Tibial nerve (tissue), 4 donors: ENCODE data around the gene LTO1. TPM values are rescaled to one million over a fixed set of nuclear protein-coding genes. Genes with fewer than 3 reads are reported as not detected.

Experiments
- DNase-seq, 2 donors: peaks; one replicate each; pipeline ENCODE4 v3.0.0-alpha.2; 2019; ENCODE audit warnings: low spot score in 2 of 2
- H3K27ac ChIP-seq, 4 donors: fragments of 200-600 bp; sonication (generic) in 3 of 4; one replicate each; pipeline ENCODE4 v1.5.1; 2017 to 2019; ENCODE audit warnings: mild to moderate bottlenecking in 1 of 4
- H3K27me3 ChIP-seq, 2 donors: fragments of 200-600 bp; sonication (generic) in 1 of 2; one replicate each; pipeline versions ENCODE4 v1.5.1 to v1.6.0; 2017 to 2019
- H3K36me3 ChIP-seq, 3 donors: fragments of 200-600 bp; sonication (generic); one replicate each; pipeline ENCODE4 v1.5.1; 2018 to 2019
- H3K4me1 ChIP-seq, 4 donors: fragments of 200-600 bp; sonication (generic) in 3 of 4; one replicate each; pipeline ENCODE4 v1.5.1; 2017 to 2019
- H3K4me3 ChIP-seq, 4 donors: fragments of 200-600 bp; sonication (generic) in 3 of 4; one replicate each; pipeline ENCODE4 v1.5.1; 2017 to 2019; ENCODE audit warnings: mild to moderate bottlenecking in 1 of 4, moderate library complexity in 1 of 4
- H3K9me3 ChIP-seq, 4 donors: fragments of 200-600 bp; sonication (generic) in 3 of 4; one replicate each; pipeline ENCODE4 v1.5.1; 2017 to 2019
- EP300 ChIP-seq, 2 donors: sonication (generic); formaldehyde crosslinking; IDR thresholded peaks; one replicate each; pipeline ENCODE4 v1.6.1; 2017; ENCODE audit warnings: antibody characterized with exemption in 2 of 2, mild to moderate bottlenecking in 1 of 2
- POLR2A ChIP-seq, 2 donors: fragments of 450-650 bp; IDR thresholded peaks; one replicate each; pipeline ENCODE4 v1.6.1; 2017; ENCODE audit warnings: antibody characterized with exemption in 2 of 2, mild to moderate bottlenecking in 2 of 2, moderate library complexity in 2 of 2
- WGBS, 2 donors: methylation state at CpG; one replicate each; pipeline ENCODE4 v1.1.5; 2018; 5-methylcytosine and 5-hydroxymethylcytosine counted together
- total RNA-seq, 4 donors: library from RNA; depleted of rRNA; stranded (reverse); fragments of >200 nt; gene quantifications; one replicate each; pipeline ENCODE4 v1.1.0, GENCODE V29; 2016
- TF ChIP-seq, protein P1 (sequence below), 5 experiments: fragments of 200-600 bp in 3 of 5; fragments of 450-650 bp in 2 of 5; sonication (generic) in 3 of 5; IDR thresholded peaks; one replicate each; pipeline ENCODE4 v1.5.1; 2016 to 2019; ENCODE audit warnings: antibody characterized with exemption in 5 of 5, mild to moderate bottlenecking in 3 of 5, moderate library complexity in 2 of 5

Gene LTO1
- total RNA-seq, 4 donors from 2014 or later = 22.5 to 29.9 (median 23.1) TPM

DNA sequence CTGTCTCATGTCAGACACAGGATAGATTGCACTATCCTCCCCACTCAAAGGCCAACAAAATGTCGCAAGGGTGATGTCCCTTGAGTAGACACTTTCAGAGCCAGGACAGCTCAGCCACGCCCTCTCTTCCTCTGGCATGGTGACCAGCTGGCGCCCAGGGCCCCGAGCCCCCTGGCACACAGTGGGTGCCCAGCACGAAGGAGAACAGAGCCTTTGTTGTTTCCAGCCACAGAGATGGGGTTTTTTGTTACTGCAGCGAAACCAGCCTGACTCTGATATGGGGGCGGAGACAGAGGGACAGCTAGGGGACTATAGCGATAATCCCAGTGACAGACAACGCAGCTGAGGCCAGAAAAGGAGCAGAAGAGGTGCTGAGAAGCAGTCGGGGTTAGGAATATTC lies 57.5 kb downstream of the LTO1 start:
- Histone ChIP-seq H3K36me3 (no peaks in the 10 kb centered on the region), H3K4me3 (no peak overlapping the region), H3K4me1 (no peaks in the 10 kb centered on the region), H3K27ac (no peak overlapping the region), H3K9me3 (no peaks in the 10 kb centered on the region), H3K27me3 (no peaks in the 10 kb centered on the region)
- no peak for TF ChIP-seq EP300 (IDR thresholded peaks at IDR 0.05)
- TF ChIP-seq, protein P1, sequence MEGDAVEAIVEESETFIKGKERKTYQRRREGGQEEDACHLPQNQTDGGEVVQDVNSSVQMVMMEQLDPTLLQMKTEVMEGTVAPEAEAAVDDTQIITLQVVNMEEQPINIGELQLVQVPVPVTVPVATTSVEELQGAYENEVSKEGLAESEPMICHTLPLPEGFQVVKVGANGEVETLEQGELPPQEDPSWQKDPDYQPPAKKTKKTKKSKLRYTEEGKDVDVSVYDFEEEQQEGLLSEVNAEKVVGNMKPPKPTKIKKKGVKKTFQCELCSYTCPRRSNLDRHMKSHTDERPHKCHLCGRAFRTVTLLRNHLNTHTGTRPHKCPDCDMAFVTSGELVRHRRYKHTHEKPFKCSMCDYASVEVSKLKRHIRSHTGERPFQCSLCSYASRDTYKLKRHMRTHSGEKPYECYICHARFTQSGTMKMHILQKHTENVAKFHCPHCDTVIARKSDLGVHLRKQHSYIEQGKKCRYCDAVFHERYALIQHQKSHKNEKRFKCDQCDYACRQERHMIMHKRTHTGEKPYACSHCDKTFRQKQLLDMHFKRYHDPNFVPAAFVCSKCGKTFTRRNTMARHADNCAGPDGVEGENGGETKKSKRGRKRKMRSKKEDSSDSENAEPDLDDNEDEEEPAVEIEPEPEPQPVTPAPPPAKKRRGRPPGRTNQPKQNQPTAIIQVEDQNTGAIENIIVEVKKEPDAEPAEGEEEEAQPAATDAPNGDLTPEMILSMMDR (IDR thresholded peaks at IDR 0.05) = no peak
- TF ChIP-seq POLR2A (IDR thresholded peaks at IDR 0.05) = no peak
- 68 to 73% methylated on average over 10 of the region's 10 CpGs for WGBS, 2 donors
- no peak for DNase-seq

DNA sequence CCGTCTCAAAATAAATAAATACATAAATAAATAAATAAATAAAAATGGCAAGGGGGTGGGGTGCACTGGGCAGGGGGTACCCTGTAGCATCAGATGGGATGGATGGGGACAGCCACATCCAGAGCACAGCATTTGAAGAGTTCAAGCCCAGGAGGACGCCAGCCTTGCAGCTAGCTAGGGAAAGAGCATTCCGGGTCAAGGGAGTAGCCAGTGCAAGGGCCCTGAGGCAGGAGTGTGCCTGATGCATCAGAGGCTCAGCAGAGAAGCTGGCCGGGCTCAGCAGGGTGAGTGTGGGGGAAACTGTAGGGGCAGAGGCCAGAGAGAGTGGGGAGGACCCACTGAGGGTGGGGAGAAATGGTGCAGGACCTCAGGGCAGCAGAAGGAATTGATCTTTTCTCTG lies 57.9 kb downstream of the LTO1 start:
- Histone ChIP-seq H3K36me3 (no peaks in the 10 kb centered on the region), H3K4me3 (no peak overlapping the region), H3K27me3 (no peaks in the 10 kb centered on the region), H3K4me1 (no peaks in the 10 kb centered on the region), H3K9me3 (no peaks in the 10 kb centered on the region), H3K27ac (no peak overlapping the region)
- TF ChIP-seq EP300 (IDR thresholded peaks at IDR 0.05) = no peak
- TF ChIP-seq, protein P1 (IDR thresholded peaks at IDR 0.05) = no peak
- TF ChIP-seq POLR2A (IDR thresholded peaks at IDR 0.05) = no peak
- WGBS, 2 donors = 86 to 95% methylated on average over 4 of the region's 4 CpGs
- no peak for DNase-seq

Other genes starting within 250 kb of the LTO1 start
- not detected for gene LINC01488, start 193.7 kb downstream of the LTO1 start, total RNA-seq
- 100 to 1,000 TPM; 108 to 259 (median 168) TPM for gene CCND1, start 34.2 kb downstream of the LTO1 start, total RNA-seq
- not detected for gene FGF19, start 28.7 kb upstream of the LTO1 start, total RNA-seq
- 10 to 100 TPM in 1 of 4 donors, 1 to 10 TPM in 3; 1.8 to 17.3 (median 3.7) TPM for gene FGF4, start 100.0 kb upstream of the LTO1 start, total RNA-seq
- gene FGF3, start 144.1 kb upstream of the LTO1 start, total RNA-seq = not detected